Panc1 (cell line): ENCODE results near the gene TERT. TPM values are rescaled to one million over a fixed set of nuclear protein-coding genes. Genes with fewer than 3 reads are reported as not detected.

Experiments used
- ATAC-seq: fragments of 200-7000 bp; cut with Tn5 transposase; 2 replicates; pipeline ENCODE4 v1.9.1; 2020; ENCODE audit warnings: mild to moderate bottlenecking, moderate library complexity
- BruUV-seq: library from RNA; stranded (reverse); fragments of 400-500 nt; replicated peaks from 2 replicates; lab custom pipeline; 2021; lab: Mats Ljungman, UMichigan
- CTCF ChIA-PET: fragments of 300-600 bp; sonication (Branson Sonifier 250); formaldehyde crosslinking; loops from one replicate; lab custom pipeline; 2022; ENCODE audit warnings: antibody characterized with exemption; lab: Charles Lee
- POLR2A ChIA-PET: fragments of 300-600 bp; sonication (Branson Sonifier 250); formaldehyde crosslinking; loops from one replicate; lab custom pipeline; 2022; ENCODE audit warnings: antibody characterized with exemption; lab: Charles Lee
- DNase-seq: peaks from one replicate; pipeline ENCODE4 v3.0.0-alpha.2; 2010; ENCODE audit warnings: low read depth, low spot score
- H3K27ac ChIP-seq: 2 replicates; pipeline ENCODE4 v1.5.1; 2011; ENCODE audit warnings: mild to moderate bottlenecking, low read length, inconsistent platforms
- H3K27me3 ChIP-seq: fragments of 200-500 bp; sonication (Bioruptor generic); 2 replicates; pipeline ENCODE4 v1.6.0; 2014; ENCODE audit warnings: low read length, inconsistent platforms; ENCODE audit not compliant: control insufficient read depth, insufficient read depth
- H3K36me3 ChIP-seq: fragments of 200-500 bp; sonication (Bioruptor generic); 2 replicates; pipeline ENCODE4 v1.5.1; 2014; ENCODE audit warnings: inconsistent platforms, mild to moderate bottlenecking, low read length, moderate library complexity; ENCODE audit not compliant: control insufficient read depth, insufficient read depth
- H3K4me1 ChIP-seq: 2 replicates; pipeline ENCODE4 v1.5.1; 2011; ENCODE audit warnings: inconsistent platforms, mild to moderate bottlenecking, low read length, moderate library complexity; ENCODE audit not compliant: control insufficient read depth, insufficient read depth
- H3K4me3 ChIP-seq, 2 experiments: 2 replicates each; pipeline ENCODE4 v1.5.1; 2011 to 2012; ENCODE audit warnings: low read depth in 2 of 2, low read length in 2 of 2, mild to moderate bottlenecking in 2 of 2, inconsistent platforms in 1 of 2, moderate library complexity in 1 of 2
- H3K9me3 ChIP-seq: fragments of 200-500 bp; sonication (Bioruptor generic); 2 replicates; pipeline ENCODE4 v1.5.1; 2014; ENCODE audit warnings: low read depth, mild to moderate bottlenecking, inconsistent platforms, low read length, moderate library complexity; ENCODE audit not compliant: control insufficient read depth, insufficient read depth
- POLR2AphosphoS5 ChIP-seq: IDR thresholded peaks from 2 replicates; pipeline ENCODE4 v1.6.1; 2012; ENCODE audit warnings: mild to moderate bottlenecking, low read depth, low read length, moderate library complexity
- SIN3A ChIP-seq: IDR thresholded peaks from 2 replicates; pipeline ENCODE4 v1.6.1; 2012; ENCODE audit warnings: low read depth, mild to moderate bottlenecking, low read length, moderate library complexity, borderline replicate concordance; ENCODE audit not compliant: insufficient read depth
- TCF7L2 ChIP-seq: IDR thresholded peaks from 2 replicates; pipeline ENCODE4 v1.6.1; 2011; ENCODE audit warnings: mild to moderate bottlenecking, low read depth, low read length, inconsistent platforms
- in situ Hi-C: cut with HindIII; loops from 2 replicates; pipeline ENCODE4 v1.10.0; 2016; ENCODE audit warnings: low sequenced_read_pairs, low pct_unique_long_range_greater_than_20kb
- intact Hi-C: fragments of 100-400 bp; cut with micrococcal nuclease; formaldehyde crosslinking; loops from one replicate; pipeline ENCODE4 v1.10.0; 2022; ENCODE audit not compliant: unreplicated experiment
- total RNA-seq: library from RNA; stranded (reverse); gene quantifications from one replicate; pipeline ENCODE4 v1.2.1, GENCODE V29; 2021; ENCODE audit not compliant: unreplicated experiment
- TF ChIP-seq, protein P1 (sequence below), 2 experiments: IDR thresholded peaks; 2 replicates each; pipeline ENCODE4 v1.6.1; 2011 to 2012; ENCODE audit warnings: low read depth in 2 of 2, control low read depth in 1 of 2, low read length in 1 of 2, mild to moderate bottlenecking in 1 of 2, moderate library complexity in 1 of 2; ENCODE audit not compliant: insufficient read depth in 1 of 2
- TF ChIP-seq, protein P2 (sequence below): fragments of 450-650 bp; IDR thresholded peaks from 2 replicates; pipeline ENCODE4 v1.5.1; 2017; ENCODE audit warnings: mild to moderate bottlenecking

Gene TERT
- total RNA-seq, 1 experiment from 2014 or later, result 8.9 TPM

DNA sequence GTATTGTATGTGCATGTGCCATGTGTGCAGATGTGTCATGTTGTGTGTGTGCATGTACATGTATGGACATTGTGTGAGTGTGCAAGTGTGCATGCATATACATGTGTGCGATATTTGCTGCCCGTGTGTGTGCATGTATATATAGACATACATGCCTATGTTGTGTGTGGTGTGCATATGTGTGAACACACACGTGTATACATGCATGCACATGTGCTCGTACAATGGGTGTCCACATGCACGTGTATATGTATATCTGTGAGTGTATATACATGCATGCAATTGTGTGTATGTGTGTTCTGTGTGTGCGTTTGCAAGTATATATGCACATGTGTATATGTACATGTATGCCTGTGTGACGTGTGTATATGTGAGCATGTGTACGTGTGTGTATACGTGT, 72.7 kb downstream of the TERT start:
- no peak overlapping the region for H3K4me3 ChIP-seq
- H3K27me3 ChIP-seq, result no peaks in the 10 kb centered on the region
- ATAC-seq (no peak), DNase-seq (no peak)
- no peaks in the 10 kb centered on the region for H3K4me1 ChIP-seq
- BruUV-seq, result no TSS peak
- in situ Hi-C loops, result no loop called here
- no peaks in the 10 kb centered on the region for H3K36me3 ChIP-seq
- TF ChIP-seq, protein P1, sequence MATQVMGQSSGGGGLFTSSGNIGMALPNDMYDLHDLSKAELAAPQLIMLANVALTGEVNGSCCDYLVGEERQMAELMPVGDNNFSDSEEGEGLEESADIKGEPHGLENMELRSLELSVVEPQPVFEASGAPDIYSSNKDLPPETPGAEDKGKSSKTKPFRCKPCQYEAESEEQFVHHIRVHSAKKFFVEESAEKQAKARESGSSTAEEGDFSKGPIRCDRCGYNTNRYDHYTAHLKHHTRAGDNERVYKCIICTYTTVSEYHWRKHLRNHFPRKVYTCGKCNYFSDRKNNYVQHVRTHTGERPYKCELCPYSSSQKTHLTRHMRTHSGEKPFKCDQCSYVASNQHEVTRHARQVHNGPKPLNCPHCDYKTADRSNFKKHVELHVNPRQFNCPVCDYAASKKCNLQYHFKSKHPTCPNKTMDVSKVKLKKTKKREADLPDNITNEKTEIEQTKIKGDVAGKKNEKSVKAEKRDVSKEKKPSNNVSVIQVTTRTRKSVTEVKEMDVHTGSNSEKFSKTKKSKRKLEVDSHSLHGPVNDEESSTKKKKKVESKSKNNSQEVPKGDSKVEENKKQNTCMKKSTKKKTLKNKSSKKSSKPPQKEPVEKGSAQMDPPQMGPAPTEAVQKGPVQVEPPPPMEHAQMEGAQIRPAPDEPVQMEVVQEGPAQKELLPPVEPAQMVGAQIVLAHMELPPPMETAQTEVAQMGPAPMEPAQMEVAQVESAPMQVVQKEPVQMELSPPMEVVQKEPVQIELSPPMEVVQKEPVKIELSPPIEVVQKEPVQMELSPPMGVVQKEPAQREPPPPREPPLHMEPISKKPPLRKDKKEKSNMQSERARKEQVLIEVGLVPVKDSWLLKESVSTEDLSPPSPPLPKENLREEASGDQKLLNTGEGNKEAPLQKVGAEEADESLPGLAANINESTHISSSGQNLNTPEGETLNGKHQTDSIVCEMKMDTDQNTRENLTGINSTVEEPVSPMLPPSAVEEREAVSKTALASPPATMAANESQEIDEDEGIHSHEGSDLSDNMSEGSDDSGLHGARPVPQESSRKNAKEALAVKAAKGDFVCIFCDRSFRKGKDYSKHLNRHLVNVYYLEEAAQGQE (IDR thresholded peaks at IDR 0.05; ENCODE audit: insufficient read depth in 1 of 2, low read depth in 2 of 2, low read length in 1 of 2), result no peak
- TF ChIP-seq, protein P2, sequence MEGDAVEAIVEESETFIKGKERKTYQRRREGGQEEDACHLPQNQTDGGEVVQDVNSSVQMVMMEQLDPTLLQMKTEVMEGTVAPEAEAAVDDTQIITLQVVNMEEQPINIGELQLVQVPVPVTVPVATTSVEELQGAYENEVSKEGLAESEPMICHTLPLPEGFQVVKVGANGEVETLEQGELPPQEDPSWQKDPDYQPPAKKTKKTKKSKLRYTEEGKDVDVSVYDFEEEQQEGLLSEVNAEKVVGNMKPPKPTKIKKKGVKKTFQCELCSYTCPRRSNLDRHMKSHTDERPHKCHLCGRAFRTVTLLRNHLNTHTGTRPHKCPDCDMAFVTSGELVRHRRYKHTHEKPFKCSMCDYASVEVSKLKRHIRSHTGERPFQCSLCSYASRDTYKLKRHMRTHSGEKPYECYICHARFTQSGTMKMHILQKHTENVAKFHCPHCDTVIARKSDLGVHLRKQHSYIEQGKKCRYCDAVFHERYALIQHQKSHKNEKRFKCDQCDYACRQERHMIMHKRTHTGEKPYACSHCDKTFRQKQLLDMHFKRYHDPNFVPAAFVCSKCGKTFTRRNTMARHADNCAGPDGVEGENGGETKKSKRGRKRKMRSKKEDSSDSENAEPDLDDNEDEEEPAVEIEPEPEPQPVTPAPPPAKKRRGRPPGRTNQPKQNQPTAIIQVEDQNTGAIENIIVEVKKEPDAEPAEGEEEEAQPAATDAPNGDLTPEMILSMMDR, result no peak
- TF ChIP-seq POLR2AphosphoS5 (no peak), SIN3A (no peak), TCF7L2 (no peak)
- intact Hi-C loops, result no loop called here
- H3K27ac ChIP-seq, result no peak overlapping the region
- POLR2A ChIA-PET, result no interaction called here
- no peaks in the 10 kb centered on the region for H3K9me3 ChIP-seq
- CTCF ChIA-PET, result no interaction called here

DNA sequence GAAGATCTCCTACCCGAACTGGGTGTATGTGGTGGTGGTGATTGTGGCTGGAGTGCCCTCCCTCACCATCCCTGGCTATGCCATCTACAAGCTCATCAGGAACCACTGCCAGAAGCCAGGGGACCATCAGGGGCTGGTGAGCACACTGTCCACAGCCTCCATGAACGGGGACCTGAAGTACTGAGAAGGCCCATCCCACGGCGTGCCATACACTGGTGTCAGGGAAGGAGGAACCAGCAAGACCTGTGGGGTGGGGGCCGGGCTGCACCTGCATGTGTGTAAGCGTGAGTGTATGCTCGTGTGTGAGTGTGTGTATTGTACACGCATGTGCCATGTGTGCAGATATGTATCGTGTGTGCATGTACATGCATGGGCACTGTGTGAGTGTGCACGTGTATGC, 73.1 kb downstream of the TERT start:
- no TSS peak for BruUV-seq
- no peak overlapping the region for H3K4me3 ChIP-seq
- no peak overlapping the region for H3K27ac ChIP-seq
- no peaks in the 10 kb centered on the region for H3K4me1 ChIP-seq
- POLR2A ChIA-PET, result no interaction called here
- DNase-seq (no peak), ATAC-seq (no peak)
- no peaks in the 10 kb centered on the region for H3K27me3 ChIP-seq
- intact Hi-C loops, result no loop called here
- TF ChIP-seq SIN3A, result no peak
- no peak for TF ChIP-seq TCF7L2
- TF ChIP-seq, protein P1 (IDR thresholded peaks at IDR 0.05; ENCODE audit: insufficient read depth in 1 of 2, low read depth in 2 of 2, low read length in 1 of 2), result no peak
- TF ChIP-seq, protein P2, result no peak
- TF ChIP-seq POLR2AphosphoS5, result no peak
- H3K36me3 ChIP-seq, result no peaks in the 10 kb centered on the region
- CTCF ChIA-PET, result interaction anchor here (0.6 kb wide), 1 partner anchor 838 kb away, joined by 5 read pairs; no protein-coding TSS in a partner anchor
- in situ Hi-C loops, result no loop called here
- H3K9me3 ChIP-seq, result no peaks in the 10 kb centered on the region
